PC-9 (cell line): ENCODE data around the gene TTYH1.

Source experiments
- EZH2 ChIP-seq: fragments of 200-600 bp; sonication (generic); IDR thresholded peaks from 2 replicates; pipeline ENCODE4 v1.8.0; 2017; ENCODE audit warnings: antibody characterized with exemption, low read depth
- TF ChIP-seq, protein P1 (sequence below): fragments of 200-600 bp; sonication (generic); conservative IDR thresholded peaks from 2 replicates; pipeline ENCODE4 v1.6.1; 2017; ENCODE audit warnings: mixed run types, antibody characterized with exemption, mild to moderate bottlenecking, moderate library complexity

DNA sequence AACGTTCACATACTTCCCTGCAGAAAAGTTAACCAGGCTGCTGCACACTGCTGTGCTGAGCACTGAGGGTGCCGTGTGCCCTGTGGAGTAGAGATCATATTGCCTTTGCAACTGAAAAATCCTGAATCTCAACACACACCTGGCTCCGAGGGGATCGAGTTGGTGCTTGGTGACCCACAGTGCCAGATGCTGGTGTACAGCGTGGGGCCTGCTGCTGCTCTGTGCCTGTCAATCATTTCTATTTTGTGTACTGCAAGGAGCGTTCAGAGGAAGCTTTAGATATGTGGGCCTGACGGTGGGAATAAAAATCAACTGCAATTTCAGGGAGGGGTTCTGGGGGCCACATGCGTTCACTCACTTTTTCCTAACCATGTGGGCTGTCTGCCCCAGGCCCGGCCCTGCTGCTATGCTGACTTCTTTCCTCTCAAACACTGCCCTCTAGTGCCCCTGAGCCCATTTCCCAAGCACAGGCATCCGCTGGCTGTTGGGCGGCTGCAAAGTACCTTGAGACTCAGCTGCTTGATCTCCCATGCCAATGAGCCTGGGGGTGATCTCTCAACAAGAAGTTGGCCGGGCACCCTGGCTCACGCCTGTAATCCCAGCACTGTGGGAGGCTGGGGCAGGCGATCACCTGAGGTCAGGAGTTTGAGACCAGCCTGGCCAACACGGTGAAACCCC is 24.0 kb downstream of the TTYH1 start:
- TF ChIP-seq, protein P1, sequence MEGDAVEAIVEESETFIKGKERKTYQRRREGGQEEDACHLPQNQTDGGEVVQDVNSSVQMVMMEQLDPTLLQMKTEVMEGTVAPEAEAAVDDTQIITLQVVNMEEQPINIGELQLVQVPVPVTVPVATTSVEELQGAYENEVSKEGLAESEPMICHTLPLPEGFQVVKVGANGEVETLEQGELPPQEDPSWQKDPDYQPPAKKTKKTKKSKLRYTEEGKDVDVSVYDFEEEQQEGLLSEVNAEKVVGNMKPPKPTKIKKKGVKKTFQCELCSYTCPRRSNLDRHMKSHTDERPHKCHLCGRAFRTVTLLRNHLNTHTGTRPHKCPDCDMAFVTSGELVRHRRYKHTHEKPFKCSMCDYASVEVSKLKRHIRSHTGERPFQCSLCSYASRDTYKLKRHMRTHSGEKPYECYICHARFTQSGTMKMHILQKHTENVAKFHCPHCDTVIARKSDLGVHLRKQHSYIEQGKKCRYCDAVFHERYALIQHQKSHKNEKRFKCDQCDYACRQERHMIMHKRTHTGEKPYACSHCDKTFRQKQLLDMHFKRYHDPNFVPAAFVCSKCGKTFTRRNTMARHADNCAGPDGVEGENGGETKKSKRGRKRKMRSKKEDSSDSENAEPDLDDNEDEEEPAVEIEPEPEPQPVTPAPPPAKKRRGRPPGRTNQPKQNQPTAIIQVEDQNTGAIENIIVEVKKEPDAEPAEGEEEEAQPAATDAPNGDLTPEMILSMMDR = peak; percentile 67
- TF ChIP-seq EZH2 = no peak
